GM15510 (cell line): ENCODE results near the gene CNGA3.

Source experiments
- POLR2A ChIP-seq: IDR thresholded peaks from 3 replicates; pipeline ENCODE4 v1.6.1; 2011; ENCODE audit warnings: borderline replicate concordance; ENCODE audit not compliant: insufficient read length; ENCODE audit errors: extremely low read depth

Gene CNGA3

DNA sequence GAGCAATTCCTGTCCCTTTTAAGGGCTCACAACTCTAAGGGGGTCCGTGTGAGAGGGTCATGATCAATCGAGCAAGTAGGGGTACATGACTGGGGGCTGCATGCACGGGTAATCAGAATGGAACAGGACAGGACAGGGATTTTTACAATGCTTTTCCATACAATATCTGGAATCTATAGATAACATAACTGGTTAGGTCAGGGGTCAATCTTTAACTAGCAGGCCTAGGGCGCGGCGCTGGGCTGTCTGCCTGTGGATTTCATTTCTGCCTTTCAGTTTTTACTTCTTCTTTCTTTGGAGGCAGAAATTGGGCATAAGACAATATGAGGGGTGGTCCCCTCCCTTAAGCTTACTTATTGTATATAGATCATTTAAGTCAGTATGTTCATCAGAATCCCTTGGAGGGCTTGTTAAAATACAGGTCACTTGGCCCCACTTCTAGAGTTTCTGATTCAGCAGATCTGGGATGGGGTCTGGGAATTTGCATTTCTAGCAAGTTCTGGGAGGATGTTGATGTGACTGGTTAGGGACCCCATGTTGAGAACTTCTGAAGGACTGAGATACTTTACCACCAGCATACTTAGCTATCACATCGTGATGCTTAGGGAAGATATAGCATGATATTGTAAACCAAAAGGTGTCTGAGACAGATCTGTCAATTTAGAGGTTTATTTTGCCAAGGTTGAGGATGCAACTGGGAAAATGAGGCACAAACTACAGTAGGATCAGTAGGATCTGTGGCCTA lies 95.6 kb downstream of the CNGA3 start:
- TF ChIP-seq POLR2A, result no peak

DNA sequence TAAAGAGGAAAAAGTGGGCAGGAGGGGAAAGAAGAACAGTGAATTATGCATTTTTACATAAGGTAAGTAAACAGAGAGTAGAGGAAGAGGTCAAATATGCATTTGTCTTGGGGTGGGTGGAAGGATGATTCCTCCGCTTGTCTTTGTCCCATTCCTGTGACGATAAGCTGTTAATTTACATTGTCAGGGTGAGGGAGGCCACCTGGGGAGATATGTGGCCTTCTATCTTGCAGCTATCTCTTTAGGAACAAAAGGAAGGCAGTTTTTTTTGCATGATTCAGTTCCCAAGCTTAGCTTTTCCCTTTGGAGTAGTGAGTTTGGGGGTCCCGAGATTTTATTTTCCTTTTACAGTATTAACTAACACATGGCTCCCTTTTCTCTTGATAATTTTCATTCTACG lies 96.2 kb downstream of the CNGA3 start:
- no peak for TF ChIP-seq POLR2A

DNA sequence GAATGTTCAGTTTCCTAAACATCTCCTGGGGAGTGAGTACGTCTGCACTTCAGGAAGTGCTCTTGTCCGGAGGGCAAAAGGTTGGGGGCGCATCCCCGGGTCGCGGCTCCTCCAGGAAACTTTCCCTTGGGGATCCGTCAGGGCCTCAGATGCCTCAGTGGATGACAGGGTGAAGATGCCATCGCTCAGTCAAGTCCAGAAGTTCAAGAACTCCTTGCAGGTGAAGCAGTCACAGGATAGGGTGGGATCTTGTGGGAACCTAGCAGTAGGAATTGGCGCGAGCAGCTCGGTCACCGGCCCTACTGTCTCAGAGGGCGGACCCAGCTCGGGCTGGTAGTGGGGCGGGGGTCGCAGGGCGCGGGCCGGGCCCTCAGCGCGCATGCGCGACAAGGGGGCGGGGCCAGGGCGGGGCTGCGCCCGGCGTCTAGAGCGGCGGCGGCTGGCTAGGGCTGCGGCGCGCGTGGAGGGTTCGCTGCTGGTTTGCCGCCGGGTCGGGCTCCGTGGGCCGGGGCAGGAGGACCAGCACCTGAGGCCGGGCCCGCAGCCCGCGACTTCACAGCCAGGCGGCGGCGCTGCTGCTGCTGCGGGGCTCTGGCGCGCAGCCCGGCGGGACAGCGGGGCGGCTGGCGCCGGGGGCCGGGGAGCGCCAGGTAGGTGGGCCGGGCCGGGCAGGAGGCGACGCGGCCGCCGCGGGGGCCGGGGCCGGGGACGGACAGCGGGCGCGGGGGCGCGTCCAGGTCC lies 98.3 kb downstream of the CNGA3 start, which contains the start of gene INPP4A:
INPP4A (plus strand) TSS at position 423 of the 741 bp plus-strand sequence. CDS start 75,191 bp downstream, outside the sequence.
- TF ChIP-seq POLR2A, result peak; percentile 90

DNA sequence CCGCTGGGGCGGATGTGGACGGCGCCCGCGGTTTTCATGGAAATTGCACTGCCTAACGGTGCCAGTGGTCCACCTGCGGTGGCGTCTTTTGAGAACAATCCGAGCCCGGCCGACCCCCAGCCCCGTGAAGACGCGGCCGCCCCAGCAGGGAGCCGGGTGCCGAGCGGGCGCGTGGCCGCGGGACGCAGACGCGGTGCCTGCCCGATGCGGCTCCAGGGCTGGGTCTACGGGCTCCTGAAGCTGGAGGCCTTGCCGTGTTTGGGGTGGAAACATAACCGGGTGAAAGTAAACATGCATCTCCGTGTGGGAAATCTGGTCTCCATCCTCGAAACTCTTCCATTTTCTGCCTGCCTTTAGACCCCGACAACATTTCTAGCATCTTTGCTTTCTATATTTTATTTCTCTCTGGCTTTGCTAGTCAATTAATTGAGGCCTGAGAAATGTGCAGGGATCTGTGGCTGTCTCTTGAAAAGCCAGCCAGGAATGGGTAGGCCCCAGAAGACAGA lies 99.0 kb downstream of the CNGA3 start:
- no peak for TF ChIP-seq POLR2A

DNA sequence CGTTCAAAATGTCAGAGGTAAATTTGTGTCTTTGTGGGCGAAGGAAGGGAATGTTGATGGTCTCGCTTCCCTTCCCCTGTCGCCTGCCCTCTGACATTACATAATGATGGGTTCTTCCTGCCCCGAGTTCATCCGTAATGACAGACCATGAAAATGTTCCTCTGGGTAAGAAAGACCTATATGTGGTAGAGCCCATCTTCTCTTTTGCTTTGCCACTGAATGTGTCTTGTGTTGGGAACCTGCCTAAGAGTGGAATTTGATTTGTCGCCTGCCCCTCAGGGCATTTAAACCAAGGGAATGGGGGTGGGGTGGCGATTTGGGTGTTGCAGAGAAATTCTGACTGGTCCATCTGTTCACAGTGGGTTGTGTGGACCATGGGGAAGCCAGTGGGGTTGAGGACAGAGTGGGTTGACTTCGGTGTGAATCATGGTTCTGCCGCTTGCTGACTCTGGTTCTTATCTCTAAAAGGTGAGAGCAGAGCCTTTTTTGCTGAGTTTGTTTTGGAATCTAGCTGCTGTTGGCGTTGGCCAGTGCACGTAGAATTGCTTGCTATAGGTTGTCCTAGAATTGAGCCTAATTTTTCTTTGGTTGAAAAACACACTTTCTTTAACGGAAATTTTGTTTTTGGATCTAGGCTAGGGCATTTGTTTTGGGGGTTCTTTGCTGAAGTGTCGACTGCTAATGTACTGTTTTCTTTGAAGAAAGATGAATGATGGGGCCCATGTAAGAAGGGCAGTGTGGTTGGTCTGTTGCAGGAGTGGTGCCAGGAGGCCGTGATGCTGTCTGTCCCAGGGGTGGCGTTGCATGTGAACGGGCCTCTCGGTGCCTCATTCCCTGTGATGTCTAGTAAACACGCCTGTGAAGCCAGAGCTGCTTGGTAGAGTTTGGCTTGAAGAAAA lies 99.7 kb downstream of the CNGA3 start:
- TF ChIP-seq POLR2A, result no peak

DNA sequence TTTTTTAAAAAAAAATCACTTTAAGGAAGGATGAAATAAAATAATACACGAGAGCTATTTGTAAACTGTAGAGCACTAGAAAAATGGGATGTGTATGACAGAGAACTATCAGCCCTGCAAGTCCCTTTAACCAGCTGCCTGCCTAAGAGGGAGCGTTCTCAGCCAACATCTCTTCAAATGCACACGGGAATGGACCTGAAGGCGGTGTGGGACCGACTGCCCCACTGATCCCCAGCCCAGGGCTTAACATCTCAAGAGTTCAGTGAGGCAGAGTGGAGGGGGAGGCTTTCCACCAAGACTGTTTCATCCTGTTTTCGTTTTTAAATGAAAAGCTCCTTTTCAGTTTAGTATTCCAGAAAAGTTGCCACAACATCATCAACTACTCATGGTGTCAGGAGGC lies 100.6 kb downstream of the CNGA3 start:
- no peak for TF ChIP-seq POLR2A
